Measurements from ENCODE around the gene MGAT5B. TPM values are rescaled to one million over a fixed set of nuclear protein-coding genes. Genes with fewer than 3 reads are reported as not detected.

Gene MGAT5B
- polyA plus RNA-seq, 1 experiment, result 0.58 TPM

- ChIA-PET POLR2A (no interaction called here), CTCF (no interaction called here)
- no peak for TF ChIP-seq CTCF (IDR thresholded peaks at IDR 0.05; ENCODE audit: insufficient read depth, low read depth, low read length)
- Histone ChIP-seq H3K27me3 (ENCODE audit: control insufficient read depth, insufficient read depth, low read length) (peaks cover 4% of the 10 kb centered on the region; the same call in 1 of the 2 replicates), H3K36me3 (ENCODE audit: control insufficient read depth, insufficient read depth, low read length) (no peaks in the 10 kb centered on the region), H3K4me3 (ENCODE audit: low read depth, low read length) (no peak overlapping the region)
- no peak for DNase-seq (ENCODE audit: low read depth)
Observed at GRCh38 chr17:76920364-76921139, 52.3 kb downstream of the MGAT5B start.

- Histone ChIP-seq H3K36me3 (ENCODE audit: control insufficient read depth, insufficient read depth, low read length) (no peaks in the 10 kb centered on the region), H3K27me3 (ENCODE audit: control insufficient read depth, insufficient read depth, low read length) (peaks cover 4% of the 10 kb centered on the region; the same call in 1 of the 2 replicates), H3K4me3 (ENCODE audit: low read depth, low read length) (no peak overlapping the region)
- TF ChIP-seq CTCF (IDR thresholded peaks at IDR 0.05; ENCODE audit: insufficient read depth, low read depth, low read length), result no peak
- no peak for DNase-seq (ENCODE audit: low read depth)
- ChIA-PET POLR2A (no interaction called here), CTCF (interaction anchor here (0.7 kb wide), 1 partner anchor 135 kb away, joined by 3 read pairs; no protein-coding TSS in a partner anchor)
Observed at GRCh38 chr17:76921340-76922036, 53.3 kb downstream of the MGAT5B start.

- ChIA-PET CTCF (interaction anchor here (0.7 to 1.1 kb wide), 2 partner anchors 18 to 135 kb away, joined by 3 to 4 read pairs; no protein-coding TSS in a partner anchor), POLR2A (no interaction called here)
- Histone ChIP-seq H3K4me3 (ENCODE audit: low read depth, low read length) (no peak overlapping the region), H3K36me3 (ENCODE audit: control insufficient read depth, insufficient read depth, low read length) (no peaks in the 10 kb centered on the region), H3K27me3 (ENCODE audit: control insufficient read depth, insufficient read depth, low read length) (peaks cover 4% of the 10 kb centered on the region; the same call in 1 of the 2 replicates)
- no peak for DNase-seq (ENCODE audit: low read depth)
- TF ChIP-seq CTCF (IDR thresholded peaks at IDR 0.05; ENCODE audit: insufficient read depth, low read depth, low read length), result no peak
Observed at GRCh38 chr17:76922084-76922483, 53.9 kb downstream of the MGAT5B start.

GRCh38 chr17:76922967-76923366, 54.8 kb downstream of the MGAT5B start:
- Histone ChIP-seq H3K4me3 (ENCODE audit: low read depth, low read length) (no peak overlapping the region), H3K27me3 (ENCODE audit: control insufficient read depth, insufficient read depth, low read length) (peaks cover 4% of the 10 kb centered on the region; the same call in 1 of the 2 replicates), H3K36me3 (ENCODE audit: control insufficient read depth, insufficient read depth, low read length) (no peaks in the 10 kb centered on the region)
- no peak for DNase-seq (ENCODE audit: low read depth)
- no peak for TF ChIP-seq CTCF (IDR thresholded peaks at IDR 0.05; ENCODE audit: insufficient read depth, low read depth, low read length)
- ChIA-PET CTCF (interaction anchor here (1.1 kb wide), 2 partner anchors 15 to 17 kb away, joined by 3 to 4 read pairs; no protein-coding TSS in a partner anchor), POLR2A (no interaction called here)

- no peak for TF ChIP-seq CTCF (IDR thresholded peaks at IDR 0.05; ENCODE audit: insufficient read depth, low read depth, low read length)
- H3K36me3 ChIP-seq (ENCODE audit: control insufficient read depth, insufficient read depth, low read length), result no peaks in the 10 kb centered on the region
- H3K4me3 ChIP-seq (ENCODE audit: low read depth, low read length), result no peak overlapping the region
- ChIA-PET POLR2A (no interaction called here), CTCF (interaction anchor here (1.1 kb wide), 3 partner anchors 15 to 32 kb away, joined by 3 to 4 read pairs (median 4); no protein-coding TSS in a partner anchor)
- DNase-seq (ENCODE audit: low read depth), result no peak
- H3K27me3 ChIP-seq (ENCODE audit: control insufficient read depth, insufficient read depth, low read length), result peaks cover 6% of the 10 kb centered on the region; the same call in 1 of the 2 replicates
Observed at GRCh38 chr17:76923491-76923890, 55.3 kb downstream of the MGAT5B start.
